ENCODE data around the gene PGA4. TPM values are rescaled to one million over a fixed set of nuclear protein-coding genes. Genes with fewer than 3 reads are reported as not detected.

PGA4 gene
- total and polyA plus RNA-seq, 4 donors = 0.33 to 4.5 (median 1.8) TPM; not detected in 1

DNA sequence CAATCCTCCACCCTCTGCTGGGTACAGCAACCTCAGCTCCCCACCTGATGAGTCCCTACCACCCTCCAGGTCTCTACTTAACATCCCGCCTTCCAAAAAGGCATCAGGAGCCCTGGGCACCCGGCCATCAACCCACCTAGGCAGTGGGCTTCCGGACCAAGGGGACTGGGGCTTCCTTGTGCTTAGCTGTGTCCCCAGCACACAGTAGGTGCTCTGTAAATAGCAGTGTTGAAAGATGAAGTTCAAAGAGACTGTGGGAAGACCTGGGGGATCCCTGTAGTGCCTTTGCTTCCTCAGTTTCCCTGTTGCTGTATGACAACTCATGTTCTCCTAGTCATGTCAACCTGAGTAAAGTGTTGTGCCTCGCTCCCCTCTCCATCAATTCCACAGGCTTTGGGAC is 51.9 kb downstream of the PGA4 start:
- H3K27ac ChIP-seq (ENCODE audit: low read depth in 1 of 2, low read length in 2 of 2) = no peak overlapping the region
- no peaks in the 10 kb centered on the region for H3K36me3 ChIP-seq (ENCODE audit: control insufficient read depth in 4 of 4, insufficient read depth in 3 of 4, low read depth in 1 of 4, low read length in 3 of 4)
- no peaks in the 10 kb centered on the region for H3K4me1 ChIP-seq (ENCODE audit: control insufficient read depth in 4 of 4, insufficient read depth in 4 of 4, low read length in 3 of 4)
- no peak overlapping the region for H3K4me3 ChIP-seq (ENCODE audit: low read depth in 1 of 3, low read length in 3 of 3)
- no peaks in the 10 kb centered on the region for H3K9me3 ChIP-seq (ENCODE audit: control insufficient read depth in 4 of 4, low read length in 3 of 4)
- H3K9ac ChIP-seq (ENCODE audit: low read depth in 1 of 2, low read length in 2 of 2) = no peak overlapping the region
- H3K27me3 ChIP-seq (ENCODE audit: control insufficient read depth in 4 of 4, insufficient read depth in 4 of 4, low read length in 3 of 4) = no peaks in the 10 kb centered on the region
- 98% methylated on average over 4 of the region's 4 CpGs for WGBS
- TF ChIP-seq GABPA (IDR thresholded peaks at IDR 0.05 in 1 of 2, conservative IDR thresholded peaks at IDR 0.05 in 1 of 2) = no peak
- TF ChIP-seq EGR1 (IDR thresholded peaks at IDR 0.05; ENCODE audit: low read depth in 2 of 2) = no peak
- TF ChIP-seq, protein P1, sequence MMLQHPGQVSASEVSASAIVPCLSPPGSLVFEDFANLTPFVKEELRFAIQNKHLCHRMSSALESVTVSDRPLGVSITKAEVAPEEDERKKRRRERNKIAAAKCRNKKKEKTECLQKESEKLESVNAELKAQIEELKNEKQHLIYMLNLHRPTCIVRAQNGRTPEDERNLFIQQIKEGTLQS (IDR thresholded peaks at IDR 0.05) = no peak
- TF ChIP-seq, protein P2, sequence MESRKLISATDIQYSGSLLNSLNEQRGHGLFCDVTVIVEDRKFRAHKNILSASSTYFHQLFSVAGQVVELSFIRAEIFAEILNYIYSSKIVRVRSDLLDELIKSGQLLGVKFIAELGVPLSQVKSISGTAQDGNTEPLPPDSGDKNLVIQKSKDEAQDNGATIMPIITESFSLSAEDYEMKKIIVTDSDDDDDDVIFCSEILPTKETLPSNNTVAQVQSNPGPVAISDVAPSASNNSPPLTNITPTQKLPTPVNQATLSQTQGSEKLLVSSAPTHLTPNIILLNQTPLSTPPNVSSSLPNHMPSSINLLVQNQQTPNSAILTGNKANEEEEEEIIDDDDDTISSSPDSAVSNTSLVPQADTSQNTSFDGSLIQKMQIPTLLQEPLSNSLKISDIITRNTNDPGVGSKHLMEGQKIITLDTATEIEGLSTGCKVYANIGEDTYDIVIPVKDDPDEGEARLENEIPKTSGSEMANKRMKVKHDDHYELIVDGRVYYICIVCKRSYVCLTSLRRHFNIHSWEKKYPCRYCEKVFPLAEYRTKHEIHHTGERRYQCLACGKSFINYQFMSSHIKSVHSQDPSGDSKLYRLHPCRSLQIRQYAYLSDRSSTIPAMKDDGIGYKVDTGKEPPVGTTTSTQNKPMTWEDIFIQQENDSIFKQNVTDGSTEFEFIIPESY (IDR thresholded peaks at IDR 0.05) = no peak
- TF ChIP-seq, protein P3, sequence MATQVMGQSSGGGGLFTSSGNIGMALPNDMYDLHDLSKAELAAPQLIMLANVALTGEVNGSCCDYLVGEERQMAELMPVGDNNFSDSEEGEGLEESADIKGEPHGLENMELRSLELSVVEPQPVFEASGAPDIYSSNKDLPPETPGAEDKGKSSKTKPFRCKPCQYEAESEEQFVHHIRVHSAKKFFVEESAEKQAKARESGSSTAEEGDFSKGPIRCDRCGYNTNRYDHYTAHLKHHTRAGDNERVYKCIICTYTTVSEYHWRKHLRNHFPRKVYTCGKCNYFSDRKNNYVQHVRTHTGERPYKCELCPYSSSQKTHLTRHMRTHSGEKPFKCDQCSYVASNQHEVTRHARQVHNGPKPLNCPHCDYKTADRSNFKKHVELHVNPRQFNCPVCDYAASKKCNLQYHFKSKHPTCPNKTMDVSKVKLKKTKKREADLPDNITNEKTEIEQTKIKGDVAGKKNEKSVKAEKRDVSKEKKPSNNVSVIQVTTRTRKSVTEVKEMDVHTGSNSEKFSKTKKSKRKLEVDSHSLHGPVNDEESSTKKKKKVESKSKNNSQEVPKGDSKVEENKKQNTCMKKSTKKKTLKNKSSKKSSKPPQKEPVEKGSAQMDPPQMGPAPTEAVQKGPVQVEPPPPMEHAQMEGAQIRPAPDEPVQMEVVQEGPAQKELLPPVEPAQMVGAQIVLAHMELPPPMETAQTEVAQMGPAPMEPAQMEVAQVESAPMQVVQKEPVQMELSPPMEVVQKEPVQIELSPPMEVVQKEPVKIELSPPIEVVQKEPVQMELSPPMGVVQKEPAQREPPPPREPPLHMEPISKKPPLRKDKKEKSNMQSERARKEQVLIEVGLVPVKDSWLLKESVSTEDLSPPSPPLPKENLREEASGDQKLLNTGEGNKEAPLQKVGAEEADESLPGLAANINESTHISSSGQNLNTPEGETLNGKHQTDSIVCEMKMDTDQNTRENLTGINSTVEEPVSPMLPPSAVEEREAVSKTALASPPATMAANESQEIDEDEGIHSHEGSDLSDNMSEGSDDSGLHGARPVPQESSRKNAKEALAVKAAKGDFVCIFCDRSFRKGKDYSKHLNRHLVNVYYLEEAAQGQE (IDR thresholded peaks at IDR 0.05) = no peak
- TF ChIP-seq NR2F2 (IDR thresholded peaks at IDR 0.05) = no peak
- no peak for TF ChIP-seq HNF4G (IDR thresholded peaks at IDR 0.05)
- TF ChIP-seq FOXA2 (IDR thresholded peaks at IDR 0.05) = no peak
- no peak for TF ChIP-seq FOXA1 (IDR thresholded peaks at IDR 0.05)
- TF ChIP-seq JUND (IDR thresholded peaks at IDR 0.05) = no peak
- TF ChIP-seq, protein P4, sequence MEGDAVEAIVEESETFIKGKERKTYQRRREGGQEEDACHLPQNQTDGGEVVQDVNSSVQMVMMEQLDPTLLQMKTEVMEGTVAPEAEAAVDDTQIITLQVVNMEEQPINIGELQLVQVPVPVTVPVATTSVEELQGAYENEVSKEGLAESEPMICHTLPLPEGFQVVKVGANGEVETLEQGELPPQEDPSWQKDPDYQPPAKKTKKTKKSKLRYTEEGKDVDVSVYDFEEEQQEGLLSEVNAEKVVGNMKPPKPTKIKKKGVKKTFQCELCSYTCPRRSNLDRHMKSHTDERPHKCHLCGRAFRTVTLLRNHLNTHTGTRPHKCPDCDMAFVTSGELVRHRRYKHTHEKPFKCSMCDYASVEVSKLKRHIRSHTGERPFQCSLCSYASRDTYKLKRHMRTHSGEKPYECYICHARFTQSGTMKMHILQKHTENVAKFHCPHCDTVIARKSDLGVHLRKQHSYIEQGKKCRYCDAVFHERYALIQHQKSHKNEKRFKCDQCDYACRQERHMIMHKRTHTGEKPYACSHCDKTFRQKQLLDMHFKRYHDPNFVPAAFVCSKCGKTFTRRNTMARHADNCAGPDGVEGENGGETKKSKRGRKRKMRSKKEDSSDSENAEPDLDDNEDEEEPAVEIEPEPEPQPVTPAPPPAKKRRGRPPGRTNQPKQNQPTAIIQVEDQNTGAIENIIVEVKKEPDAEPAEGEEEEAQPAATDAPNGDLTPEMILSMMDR (IDR thresholded peaks at IDR 0.05; ENCODE audit: low read depth, low read length, missing input control) = no peak
- DNase-seq (ENCODE audit: low spot score) = no peak

DNA sequence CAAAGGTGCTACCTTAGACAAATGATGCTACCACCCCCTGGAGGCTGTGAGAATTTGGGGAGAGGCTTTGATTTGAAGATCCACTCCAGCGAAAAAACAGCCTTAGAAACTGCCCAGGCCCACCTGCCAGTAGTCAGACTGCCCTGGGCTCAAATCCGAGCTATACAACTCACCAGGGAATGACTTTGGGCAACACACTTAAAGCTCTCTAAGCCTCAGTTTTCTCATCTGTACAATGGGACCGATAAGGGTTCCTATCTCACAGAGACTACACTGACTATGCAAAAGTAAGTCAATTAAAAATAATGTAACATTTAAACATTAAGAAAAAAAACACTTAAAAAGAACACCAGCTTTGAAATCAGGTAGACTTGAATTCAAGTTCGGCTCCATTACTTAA is 53.0 kb downstream of the PGA4 start:
- no peak for TF ChIP-seq YY1 (IDR thresholded peaks at IDR 0.05)
- no peak for TF ChIP-seq TAF1 (conservative IDR thresholded peaks at IDR 0.05)
- no peak for TF ChIP-seq JUND (IDR thresholded peaks at IDR 0.05)
- TF ChIP-seq, protein P4 (IDR thresholded peaks at IDR 0.05; ENCODE audit: low read depth, low read length, missing input control) = no peak
- TF ChIP-seq, protein P5, sequence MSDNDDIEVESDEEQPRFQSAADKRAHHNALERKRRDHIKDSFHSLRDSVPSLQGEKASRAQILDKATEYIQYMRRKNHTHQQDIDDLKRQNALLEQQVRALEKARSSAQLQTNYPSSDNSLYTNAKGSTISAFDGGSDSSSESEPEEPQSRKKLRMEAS (IDR thresholded peaks at IDR 0.05) = no peak
- no peak for TF ChIP-seq SP1 (IDR thresholded peaks at IDR 0.05)
- TF ChIP-seq FOXA2 (IDR thresholded peaks at IDR 0.05) = no peak
- TF ChIP-seq HNF4G (IDR thresholded peaks at IDR 0.05) = no peak
- TF ChIP-seq NR2F2 (IDR thresholded peaks at IDR 0.05) = no peak
- no peak for TF ChIP-seq FOXA1 (IDR thresholded peaks at IDR 0.05)
- TF ChIP-seq EGR1 (IDR thresholded peaks at IDR 0.05; ENCODE audit: low read depth in 2 of 2) = no peak
- TF ChIP-seq HNF4A (conservative IDR thresholded peaks at IDR 0.05) = no peak
- WGBS = 94% methylated on average over 4 of the region's 4 CpGs
- H3K4me3 ChIP-seq (ENCODE audit: low read depth in 1 of 3, low read length in 3 of 3) = no peak overlapping the region

More for the DNA sequence above, 53.0 kb downstream of the PGA4 start:
- H3K9ac ChIP-seq (ENCODE audit: low read depth in 1 of 2, low read length in 2 of 2) = no peak overlapping the region
- H3K36me3 ChIP-seq (ENCODE audit: control insufficient read depth in 4 of 4, insufficient read depth in 3 of 4, low read depth in 1 of 4, low read length in 3 of 4) = no peaks in the 10 kb centered on the region
- DNase-seq (ENCODE audit: low spot score) = no peak
- no peak overlapping the region for H3K27ac ChIP-seq (ENCODE audit: low read depth in 1 of 2, low read length in 2 of 2)
- no peaks in the 10 kb centered on the region for H3K4me1 ChIP-seq (ENCODE audit: control insufficient read depth in 4 of 4, insufficient read depth in 4 of 4, low read length in 3 of 4)
- no peaks in the 10 kb centered on the region for H3K27me3 ChIP-seq (ENCODE audit: control insufficient read depth in 4 of 4, insufficient read depth in 4 of 4, low read length in 3 of 4)
- no peaks in the 10 kb centered on the region for H3K9me3 ChIP-seq (ENCODE audit: control insufficient read depth in 4 of 4, low read length in 3 of 4)

Data from liver (tissue), 9 donors.